Uterus (tissue), 2 donors: ENCODE data around the gene ABCC11.

ENCODE experiments used
- CTCF ChIP-seq, 4 experiments: fragments of 200-600 bp in 2 of 4; fragments of 450-650 bp in 2 of 4; sonication (generic) in 2 of 4; IDR thresholded peaks; one replicate each; pipeline ENCODE4 v1.5.1; 2016 to 2019; ENCODE audit warnings: antibody characterized with exemption in 4 of 4, mild to moderate bottlenecking in 2 of 4, moderate library complexity in 1 of 4
- POLR2A ChIP-seq, 2 donors: fragments of 450-650 bp; IDR thresholded peaks; one replicate each; pipeline ENCODE4 v1.6.1; 2016; ENCODE audit warnings: antibody characterized with exemption in 2 of 2, mild to moderate bottlenecking in 1 of 2, moderate library complexity in 1 of 2

- TF ChIP-seq CTCF (IDR thresholded peaks at IDR 0.05) (no peak), POLR2A (IDR thresholded peaks at IDR 0.05) (no peak)
These were observed 37.6 kb upstream of the ABCC11 start for GRCh38 chr16:48284772-48285409.
